Measurements from ENCODE around the gene PMM1.
"Not testable (repeated sequence)": the region's sequence is repeated elsewhere in the genome, so short reads cannot be mapped to it uniquely, and the experiment has no call there.

The PMM1 gene

DNA sequence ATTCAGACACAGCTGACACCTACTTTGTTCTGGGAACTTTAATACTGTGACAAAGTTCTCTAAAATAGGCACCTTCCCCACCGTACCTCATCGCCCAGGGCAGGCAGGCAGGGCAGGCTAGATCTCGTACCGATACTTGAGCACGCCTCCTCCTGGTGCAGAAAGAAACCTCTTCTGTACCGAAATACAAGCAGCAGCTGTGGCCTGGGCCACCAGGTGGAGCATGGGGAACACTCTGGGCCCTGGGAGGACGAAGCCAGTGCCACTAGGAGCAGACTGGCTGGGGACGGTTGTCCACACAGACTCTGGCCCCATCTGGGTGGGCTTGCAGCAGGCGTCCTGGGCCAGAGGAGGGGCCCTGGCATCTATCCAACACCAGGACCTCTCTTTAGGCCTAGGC, 12.8 kb downstream of the PMM1 start:
- peaks cover 0 to 10% of the 10 kb centered on the region in 2 donors for H3K4me1 ChIP-seq (ENCODE audit: control insufficient read depth in 1 of 2, insufficient read depth in 2 of 2, low read length in 2 of 2)

DNA sequence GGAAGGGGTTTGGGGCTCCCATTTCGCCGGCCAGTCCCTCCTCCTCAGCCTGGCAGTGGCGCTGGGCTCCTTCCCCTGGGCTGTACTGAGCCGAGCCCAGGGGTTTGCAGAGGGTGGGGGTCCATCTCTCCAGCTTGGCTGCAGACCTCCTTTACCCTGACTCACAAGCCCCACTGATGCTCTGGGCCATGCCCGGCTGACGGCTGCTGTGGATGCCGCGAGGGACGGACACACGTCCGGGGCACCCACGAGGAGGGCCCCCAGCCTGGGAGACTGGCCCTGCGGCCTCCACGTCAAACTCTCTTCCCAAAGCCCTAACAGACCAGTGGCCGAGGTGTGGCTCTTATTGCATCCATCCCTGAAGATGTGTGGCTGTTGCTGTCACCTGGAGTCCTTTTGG, 14.1 kb downstream of the PMM1 start:
- Histone ChIP-seq H3K4me1 (ENCODE audit: control insufficient read depth in 1 of 2, insufficient read depth in 2 of 2, low read length in 2 of 2) (peaks cover 0 to 10% of the 10 kb centered on the region in 2 donors), H3K27me3 (ENCODE audit: low read depth, low read length) (no peaks in the 10 kb centered on the region), H3K4me3 (ENCODE audit: low read depth in 1 of 2, low read length in 2 of 2) (no peak overlapping the region), H3K9me3 (ENCODE audit: control insufficient read depth in 1 of 2, low read length in 2 of 2) (no peaks in the 10 kb centered on the region), H3K36me3 (ENCODE audit: control insufficient read depth in 1 of 2, insufficient read depth in 2 of 2, low read length in 2 of 2) (peaks cover 22 to 37% of the 10 kb centered on the region in 2 donors), H3K27ac (ENCODE audit: low read length) (no peak overlapping the region)

More for the DNA sequence above, 12.8 kb downstream of the PMM1 start:
- H3K36me3 ChIP-seq (ENCODE audit: control insufficient read depth in 1 of 2, insufficient read depth in 2 of 2, low read length in 2 of 2) = peaks cover 22 to 38% of the 10 kb centered on the region in 2 donors
- no peak overlapping the region for H3K4me3 ChIP-seq (ENCODE audit: low read depth in 1 of 2, low read length in 2 of 2)
- H3K27me3 ChIP-seq (ENCODE audit: low read depth, low read length) = no peaks in the 10 kb centered on the region
- H3K9me3 ChIP-seq (ENCODE audit: control insufficient read depth in 1 of 2, low read length in 2 of 2) = no peaks in the 10 kb centered on the region
- H3K27ac ChIP-seq (ENCODE audit: low read length) = no peak overlapping the region

DNA sequence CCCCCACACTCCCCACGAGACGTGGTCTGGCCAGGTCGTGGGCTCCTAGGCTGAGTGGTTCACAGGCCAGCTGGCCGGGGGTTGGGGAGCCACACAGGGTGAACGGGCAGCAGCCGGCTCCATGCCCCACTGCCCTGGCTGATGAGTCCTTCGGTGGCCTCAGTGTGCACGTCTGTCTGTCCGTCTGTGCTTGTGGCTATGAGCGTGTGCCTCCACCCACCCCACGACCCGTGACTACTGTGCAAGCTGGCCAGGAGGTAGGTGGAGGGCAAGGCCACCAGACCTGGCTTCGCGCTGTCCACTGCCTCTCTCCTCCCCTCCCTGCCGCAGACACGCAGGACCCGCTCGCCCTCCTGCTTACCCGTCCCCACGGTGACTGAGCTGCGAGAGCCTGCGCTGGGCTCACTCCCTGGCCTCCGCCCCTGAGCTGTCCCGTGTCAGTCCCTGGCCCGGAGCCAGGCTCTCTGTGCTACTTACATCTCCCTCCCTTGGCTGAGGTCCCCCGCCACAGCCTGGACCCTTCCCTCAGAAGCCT, 14.7 kb downstream of the PMM1 start:
- peaks cover 18 to 32% of the 10 kb centered on the region in 2 donors for H3K36me3 ChIP-seq (ENCODE audit: control insufficient read depth in 1 of 2, insufficient read depth in 2 of 2, low read length in 2 of 2)
- peaks cover 0 to 10% of the 10 kb centered on the region in 2 donors for H3K4me1 ChIP-seq (ENCODE audit: control insufficient read depth in 1 of 2, insufficient read depth in 2 of 2, low read length in 2 of 2)
- H3K27ac ChIP-seq (ENCODE audit: low read length) = no peak overlapping the region
- no peaks in the 10 kb centered on the region for H3K27me3 ChIP-seq (ENCODE audit: low read depth, low read length)
- H3K9me3 ChIP-seq (ENCODE audit: control insufficient read depth in 1 of 2, low read length in 2 of 2) = no peaks in the 10 kb centered on the region
- H3K4me3 ChIP-seq (ENCODE audit: low read depth in 1 of 2, low read length in 2 of 2) = no peak overlapping the region

DNA sequence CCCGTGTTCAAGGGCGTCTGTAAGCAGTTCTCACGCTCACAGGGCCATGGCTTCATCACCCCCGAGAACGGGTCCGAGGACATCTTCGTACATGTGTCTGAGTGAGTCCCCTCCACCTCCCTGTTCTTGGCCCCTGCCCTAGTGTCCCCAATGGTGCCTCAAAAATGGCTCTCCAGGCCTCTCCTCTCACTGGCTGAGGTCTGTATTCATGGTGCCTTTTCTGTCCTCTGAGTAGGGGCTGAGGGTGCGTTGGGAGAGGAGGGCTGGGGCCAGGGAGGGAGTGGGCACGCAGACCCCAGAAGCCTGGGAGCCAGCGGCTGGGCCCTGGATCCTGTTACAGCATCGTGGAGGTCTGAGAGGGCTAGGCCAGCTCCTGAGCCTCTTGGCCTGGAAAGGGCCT, 16.0 kb downstream of the PMM1 start:
- no peak overlapping the region for H3K4me3 ChIP-seq (ENCODE audit: low read depth in 1 of 2, low read length in 2 of 2)
- H3K27ac ChIP-seq (ENCODE audit: low read length) = no peak overlapping the region
- peaks cover 12 to 20% of the 10 kb centered on the region in 2 donors for H3K36me3 ChIP-seq (ENCODE audit: control insufficient read depth in 1 of 2, insufficient read depth in 2 of 2, low read length in 2 of 2)
- H3K9me3 ChIP-seq (ENCODE audit: control insufficient read depth in 1 of 2, low read length in 2 of 2) = no peaks in the 10 kb centered on the region
- H3K27me3 ChIP-seq (ENCODE audit: low read depth, low read length) = no peaks in the 10 kb centered on the region
- peaks cover 0 to 10% of the 10 kb centered on the region in 2 donors for H3K4me1 ChIP-seq (ENCODE audit: control insufficient read depth in 1 of 2, insufficient read depth in 2 of 2, low read length in 2 of 2)

DNA sequence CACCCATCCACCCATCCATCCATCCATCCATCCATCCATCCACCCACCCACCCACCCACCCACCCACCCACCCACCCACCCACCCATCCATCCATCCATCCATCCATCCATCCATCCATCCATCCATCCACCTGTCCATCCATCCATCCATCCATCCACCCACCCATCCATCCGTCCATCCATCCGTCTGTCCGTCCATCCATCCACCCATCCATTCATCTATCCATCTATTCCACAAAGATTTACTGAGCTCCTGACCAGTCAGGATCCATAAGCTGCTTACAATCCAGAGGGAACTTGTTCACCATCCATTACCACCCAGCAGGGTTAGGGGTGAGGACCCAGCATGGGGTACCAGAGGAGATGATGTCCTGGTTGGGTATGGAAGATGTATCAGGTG, 17.3 kb downstream of the PMM1 start:
- H3K36me3 ChIP-seq (ENCODE audit: control insufficient read depth in 1 of 2, insufficient read depth in 2 of 2, low read length in 2 of 2) = peaks cover 6 to 13% of the 10 kb centered on the region in 2 donors
- not testable (repeated sequence) for H3K4me1 ChIP-seq (ENCODE audit: control insufficient read depth in 1 of 2, insufficient read depth in 2 of 2, low read length in 2 of 2); H3K27ac ChIP-seq (ENCODE audit: low read length); H3K4me3 ChIP-seq (ENCODE audit: low read depth in 1 of 2, low read length in 2 of 2); H3K27me3 ChIP-seq (ENCODE audit: low read depth, low read length); H3K9me3 ChIP-seq (ENCODE audit: control insufficient read depth in 1 of 2, low read length in 2 of 2)

DNA sequence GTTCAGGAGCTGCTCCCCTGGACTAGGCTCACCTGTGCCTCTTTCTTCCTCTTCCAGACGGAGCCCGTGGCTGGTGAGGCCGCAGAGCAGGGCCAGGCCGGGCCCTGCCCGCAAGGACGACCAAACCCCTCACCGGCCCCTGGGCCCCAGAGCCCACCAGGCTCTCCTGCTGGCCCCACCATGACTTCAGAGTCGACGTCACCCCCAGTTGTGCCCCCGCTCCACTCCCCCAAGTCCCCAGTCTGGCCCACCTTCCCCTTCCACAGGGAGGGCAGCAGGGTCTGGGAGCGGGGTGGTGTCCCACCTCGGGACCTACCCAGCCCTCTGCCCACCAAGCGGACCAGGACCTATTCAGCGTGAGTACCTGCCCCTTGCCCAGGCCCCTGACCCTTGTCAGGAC, 17.9 kb downstream of the PMM1 start:
- H3K4me3 ChIP-seq (ENCODE audit: low read depth in 1 of 2, low read length in 2 of 2) = no peak overlapping the region
- no peaks in the 10 kb centered on the region for H3K9me3 ChIP-seq (ENCODE audit: control insufficient read depth in 1 of 2, low read length in 2 of 2)
- H3K27ac ChIP-seq (ENCODE audit: low read length) = no peak overlapping the region
- peaks cover 0 to 10% of the 10 kb centered on the region in 2 donors for H3K4me1 ChIP-seq (ENCODE audit: control insufficient read depth in 1 of 2, insufficient read depth in 2 of 2, low read length in 2 of 2)
- H3K27me3 ChIP-seq (ENCODE audit: low read depth, low read length) = no peaks in the 10 kb centered on the region
- peaks cover 3 to 13% of the 10 kb centered on the region in 2 donors for H3K36me3 ChIP-seq (ENCODE audit: control insufficient read depth in 1 of 2, insufficient read depth in 2 of 2, low read length in 2 of 2)

DNA sequence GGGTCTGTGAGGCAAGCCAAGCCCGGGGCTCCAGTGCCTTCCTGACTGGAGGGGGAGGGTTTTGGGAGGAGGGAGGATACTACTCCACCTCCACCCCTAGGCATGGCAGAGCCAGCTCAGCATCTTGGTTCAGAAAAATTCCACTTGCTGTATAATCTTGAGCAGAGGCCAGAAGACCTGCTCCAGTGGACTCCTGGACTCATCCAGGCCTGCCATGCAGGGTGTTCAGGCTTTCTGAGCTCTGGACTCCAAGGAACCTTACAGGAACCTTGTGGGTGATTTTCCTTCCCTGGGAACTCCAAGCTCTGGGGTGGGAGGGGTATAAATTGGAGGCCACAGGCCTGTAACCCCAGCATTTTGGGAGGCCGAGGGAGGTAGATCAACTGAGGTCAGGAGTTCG, 19.4 kb downstream of the PMM1 start:
- H3K9me3 ChIP-seq (ENCODE audit: control insufficient read depth in 1 of 2, low read length in 2 of 2) = no peaks in the 10 kb centered on the region
- H3K27ac ChIP-seq (ENCODE audit: low read length) = no peak overlapping the region
- no peaks in the 10 kb centered on the region for H3K36me3 ChIP-seq (ENCODE audit: control insufficient read depth in 1 of 2, insufficient read depth in 2 of 2, low read length in 2 of 2)
- H3K4me1 ChIP-seq (ENCODE audit: control insufficient read depth in 1 of 2, insufficient read depth in 2 of 2, low read length in 2 of 2) = peaks cover 0 to 13% of the 10 kb centered on the region in 2 donors
- H3K27me3 ChIP-seq (ENCODE audit: low read depth, low read length) = no peaks in the 10 kb centered on the region
- no peak overlapping the region for H3K4me3 ChIP-seq (ENCODE audit: low read depth in 1 of 2, low read length in 2 of 2)

DNA sequence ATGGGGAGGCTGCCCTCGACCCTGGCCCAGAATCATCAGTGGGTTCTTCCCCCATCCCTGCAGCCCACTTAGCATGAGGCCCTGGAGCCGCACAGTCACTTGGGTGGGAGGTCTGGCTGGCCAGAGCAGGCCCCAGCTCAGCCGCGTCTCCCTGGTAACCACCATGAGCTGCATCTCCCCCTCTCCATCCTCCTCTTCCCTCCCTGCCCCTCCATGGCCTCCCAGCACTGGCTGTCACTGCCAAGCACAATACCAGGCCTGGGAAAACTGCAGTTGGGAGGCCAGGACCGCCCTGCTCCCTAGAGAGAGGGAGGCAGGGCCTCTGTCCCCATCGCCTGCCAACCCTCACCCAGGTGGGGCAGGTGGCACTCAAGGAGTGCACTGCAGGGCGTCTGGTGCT, 20.8 kb downstream of the PMM1 start:
- H3K9me3 ChIP-seq (ENCODE audit: control insufficient read depth in 1 of 2, low read length in 2 of 2) = no peaks in the 10 kb centered on the region
- H3K4me3 ChIP-seq (ENCODE audit: low read depth in 1 of 2, low read length in 2 of 2) = no peak overlapping the region
- H3K4me1 ChIP-seq (ENCODE audit: control insufficient read depth in 1 of 2, insufficient read depth in 2 of 2, low read length in 2 of 2) = peaks cover 0 to 5% of the 10 kb centered on the region in 2 donors
- H3K36me3 ChIP-seq (ENCODE audit: control insufficient read depth in 1 of 2, insufficient read depth in 2 of 2, low read length in 2 of 2) = no peaks in the 10 kb centered on the region
- H3K27ac ChIP-seq (ENCODE audit: low read length) = no peak overlapping the region
- no peaks in the 10 kb centered on the region for H3K27me3 ChIP-seq (ENCODE audit: low read depth, low read length)

DNA sequence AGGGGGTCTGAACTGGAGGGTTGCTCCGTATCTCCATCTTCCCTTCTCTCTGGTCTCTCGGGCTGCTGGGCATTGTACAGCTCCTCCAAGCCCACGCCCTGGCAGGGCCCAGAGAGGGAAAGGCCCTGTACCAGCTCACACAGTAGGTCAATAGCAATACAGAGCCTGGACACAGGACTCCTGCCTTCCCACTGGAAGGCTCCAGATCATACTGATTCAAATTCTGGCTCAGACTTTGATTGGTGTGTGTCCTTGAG, 22.2 kb downstream of the PMM1 start:
- Histone ChIP-seq H3K36me3 (ENCODE audit: control insufficient read depth in 1 of 2, insufficient read depth in 2 of 2, low read length in 2 of 2) (no peaks in the 10 kb centered on the region), H3K4me1 (ENCODE audit: control insufficient read depth in 1 of 2, insufficient read depth in 2 of 2, low read length in 2 of 2) (peaks cover 0 to 5% of the 10 kb centered on the region in 2 donors), H3K9me3 (ENCODE audit: control insufficient read depth in 1 of 2, low read length in 2 of 2) (no peaks in the 10 kb centered on the region), H3K27ac (ENCODE audit: low read length) (no peak overlapping the region), H3K4me3 (ENCODE audit: low read depth in 1 of 2, low read length in 2 of 2) (no peak overlapping the region), H3K27me3 (ENCODE audit: low read depth, low read length) (no peaks in the 10 kb centered on the region)

DNA sequence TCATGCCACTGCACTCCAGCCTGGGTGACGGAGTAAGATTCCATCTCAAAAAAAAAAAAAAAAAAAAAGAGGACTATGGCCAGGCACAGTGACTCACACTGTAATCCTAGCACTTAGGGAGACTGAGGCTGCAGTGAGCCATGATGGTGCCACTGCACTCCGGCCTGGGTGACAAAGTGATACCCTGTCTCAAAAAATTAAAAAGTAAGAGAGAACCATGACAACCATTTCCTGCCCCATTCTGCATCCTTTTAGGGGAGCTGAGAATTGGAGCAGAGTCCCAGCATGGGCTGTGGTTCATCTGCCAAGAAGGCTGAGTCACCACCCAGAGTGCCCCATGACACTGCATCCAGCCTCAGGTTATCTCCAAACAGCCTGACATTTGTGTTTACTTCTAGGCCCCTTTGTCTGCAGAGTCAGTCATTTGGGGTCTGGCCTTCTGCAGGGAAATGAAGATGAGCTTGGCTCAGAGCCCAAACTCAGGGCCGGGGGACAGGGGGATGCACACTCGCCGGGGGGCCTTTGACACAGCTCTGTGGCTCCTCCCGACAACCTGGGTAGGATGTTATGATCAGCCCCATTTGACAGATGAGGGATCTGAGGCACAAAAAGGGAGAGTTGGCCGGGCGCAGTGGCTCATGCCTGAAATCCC, 24.1 kb downstream of the PMM1 start:
- no peak overlapping the region for H3K27ac ChIP-seq (ENCODE audit: low read length)
- H3K4me3 ChIP-seq (ENCODE audit: low read depth in 1 of 2, low read length in 2 of 2) = no peak overlapping the region
- H3K4me1 ChIP-seq (ENCODE audit: control insufficient read depth in 1 of 2, insufficient read depth in 2 of 2, low read length in 2 of 2) = peaks cover 0 to 14% of the 10 kb centered on the region in 2 donors

DNA sequence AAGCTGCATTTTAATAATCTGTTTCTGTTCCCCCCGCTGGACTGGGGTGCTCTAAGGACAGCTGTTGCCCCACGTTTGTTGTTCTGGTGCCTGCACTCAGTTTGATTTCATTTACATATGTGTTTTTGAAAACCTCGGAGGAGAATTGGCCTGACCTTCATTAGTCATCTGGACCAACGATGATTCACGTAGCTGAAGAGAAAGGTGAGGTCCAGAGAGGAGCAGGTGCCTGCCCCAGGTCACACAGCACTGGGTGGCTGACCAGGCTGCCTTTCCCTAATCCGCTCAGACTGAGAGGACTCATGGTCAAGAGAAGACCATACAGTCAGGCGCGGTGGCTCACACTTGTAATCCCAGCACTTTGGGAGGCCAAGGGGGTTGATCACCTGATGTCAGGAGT, 25.1 kb downstream of the PMM1 start:
- H3K4me1 ChIP-seq (ENCODE audit: control insufficient read depth in 1 of 2, insufficient read depth in 2 of 2, low read length in 2 of 2) = peaks cover 0 to 14% of the 10 kb centered on the region in 2 donors
- no peaks in the 10 kb centered on the region for H3K36me3 ChIP-seq (ENCODE audit: control insufficient read depth in 1 of 2, insufficient read depth in 2 of 2, low read length in 2 of 2)
- H3K27ac ChIP-seq (ENCODE audit: low read length) = no peak overlapping the region

More for the DNA sequence above, 24.1 kb downstream of the PMM1 start:
- no peaks in the 10 kb centered on the region for H3K9me3 ChIP-seq (ENCODE audit: control insufficient read depth in 1 of 2, low read length in 2 of 2)
- no peaks in the 10 kb centered on the region for H3K36me3 ChIP-seq (ENCODE audit: control insufficient read depth in 1 of 2, insufficient read depth in 2 of 2, low read length in 2 of 2)
- H3K27me3 ChIP-seq (ENCODE audit: low read depth, low read length) = no peaks in the 10 kb centered on the region

More for the DNA sequence above, 25.1 kb downstream of the PMM1 start:
- H3K4me3 ChIP-seq (ENCODE audit: low read depth in 1 of 2, low read length in 2 of 2) = no peak overlapping the region
- H3K9me3 ChIP-seq (ENCODE audit: control insufficient read depth in 1 of 2, low read length in 2 of 2) = no peaks in the 10 kb centered on the region
- no peaks in the 10 kb centered on the region for H3K27me3 ChIP-seq (ENCODE audit: low read depth, low read length)

Data from muscle layer of duodenum (tissue), 2 donors.